ENCODE results near the gene TMEM245.

- TF ChIP-seq CTCF (IDR thresholded peaks at IDR 0.05) (no peak), POLR2A (IDR thresholded peaks at IDR 0.05) (no peak)
These were observed 72.5 kb downstream of the TMEM245 start for GRCh38 chr9:109047259-109047658.
